ENCODE results near the gene DPM2.

Gene DPM2

GRCh38 chr9:127937388-127938297 is at the start of gene DPM2:
DPM2 (minus strand) TSS chr9:127937854; CDS start chr9:127937820, 34 bp downstream.
- H2AFZ ChIP-seq (ENCODE audit: low read depth, low read length) = 0 out of 2 replicates have a peak within 1 kb of the TSS, but pooled peaks have one; percentile 65
- no peaks in the 10 kb centered on the region for H3K27me3 ChIP-seq (ENCODE audit: low read depth, low read length)
- peak within 1 kb of the TSS; percentile 93 for H3K4me2 ChIP-seq (ENCODE audit: low read length)
- peaks cover 3% of the 10 kb centered on the region for H4K20me1 ChIP-seq (ENCODE audit: insufficient read depth, low read length)
- H3K36me3 ChIP-seq (replicated peaks; ENCODE audit: low read depth, low read length) = peaks cover 8% of the 10 kb centered on the region
- peak within 1 kb of the TSS; percentile 90 for H3K4me3 ChIP-seq (ENCODE audit: low read length)
- H3K4me1 ChIP-seq (ENCODE audit: low read length) = peaks cover 21% of the 10 kb centered on the region
- peak within 1 kb of the TSS; percentile 74 for H3K9ac ChIP-seq (ENCODE audit: low read length)
- peak within 1 kb of the TSS; percentile 39 for H3K27ac ChIP-seq (ENCODE audit: low read length)
- TF ChIP-seq CTCF (IDR thresholded peaks at IDR 0.05; ENCODE audit: low read depth, low read length) (no peak), EZH2phosphoT487 (IDR thresholded peaks at IDR 0.05; ENCODE audit: low read depth) (no peak)
- peaks cover 20% of the 10 kb centered on the region for H3K79me2 ChIP-seq (ENCODE audit: low read length)
- no peaks in the 10 kb centered on the region for H3K9me3 ChIP-seq (ENCODE audit: insufficient read depth, low read length)

GRCh38 chr9:127987103-127987614 is 49.5 kb upstream of the DPM2 start:
- no peaks in the 10 kb centered on the region for H3K79me2 ChIP-seq (ENCODE audit: low read length)
- no peak overlapping the region for H3K4me2 ChIP-seq (ENCODE audit: low read length)
- no peak overlapping the region for H3K4me3 ChIP-seq (ENCODE audit: low read length)
- H3K9ac ChIP-seq (ENCODE audit: low read length) = no peak overlapping the region
- no peak for TF ChIP-seq EZH2phosphoT487 (IDR thresholded peaks at IDR 0.05; ENCODE audit: low read depth)
- no peak for TF ChIP-seq CTCF (IDR thresholded peaks at IDR 0.05; ENCODE audit: low read depth, low read length)
- H2AFZ ChIP-seq (ENCODE audit: low read depth, low read length) = no peak overlapping the region
- H3K27me3 ChIP-seq (ENCODE audit: low read depth, low read length) = no peaks in the 10 kb centered on the region
- H3K27ac ChIP-seq (ENCODE audit: low read length) = no peak overlapping the region
- H4K20me1 ChIP-seq (ENCODE audit: insufficient read depth, low read length) = no peaks in the 10 kb centered on the region
- no peaks in the 10 kb centered on the region; the same call in 1 of the 2 replicates for H3K9me3 ChIP-seq (ENCODE audit: insufficient read depth, low read length)
- peaks cover 25% of the 10 kb centered on the region for H3K4me1 ChIP-seq (ENCODE audit: low read length)
- H3K36me3 ChIP-seq (replicated peaks; ENCODE audit: low read depth, low read length) = no peaks in the 10 kb centered on the region

GRCh38 chr9:127985011-127985410 is 47.4 kb upstream of the DPM2 start:
- no peaks in the 10 kb centered on the region for H3K79me2 ChIP-seq (ENCODE audit: low read length)
- no peaks in the 10 kb centered on the region for H4K20me1 ChIP-seq (ENCODE audit: insufficient read depth, low read length)
- no peak overlapping the region for H3K4me3 ChIP-seq (ENCODE audit: low read length)
- peaks cover 19% of the 10 kb centered on the region for H3K4me1 ChIP-seq (ENCODE audit: low read length)
- no peaks in the 10 kb centered on the region; the same call in 1 of the 2 replicates for H3K9me3 ChIP-seq (ENCODE audit: insufficient read depth, low read length)
- TF ChIP-seq EZH2phosphoT487 (IDR thresholded peaks at IDR 0.05; ENCODE audit: low read depth) (no peak), CTCF (IDR thresholded peaks at IDR 0.05; ENCODE audit: low read depth, low read length) (no peak)
- no peak overlapping the region for H3K27ac ChIP-seq (ENCODE audit: low read length)
- no peaks in the 10 kb centered on the region for H3K27me3 ChIP-seq (ENCODE audit: low read depth, low read length)
- H2AFZ ChIP-seq (ENCODE audit: low read depth, low read length) = no peak overlapping the region
- no peak overlapping the region for H3K9ac ChIP-seq (ENCODE audit: low read length)
- H3K36me3 ChIP-seq (replicated peaks; ENCODE audit: low read depth, low read length) = no peaks in the 10 kb centered on the region
- H3K4me2 ChIP-seq (ENCODE audit: low read length) = no peak overlapping the region

- peak overlapping the region; percentile 40 for H3K4me2 ChIP-seq (ENCODE audit: low read length)
- peaks cover 10% of the 10 kb centered on the region; the same call in 1 of the 2 replicates for H3K79me2 ChIP-seq (ENCODE audit: low read length)
- H3K9ac ChIP-seq (ENCODE audit: low read length) = no peak overlapping the region
- no peaks in the 10 kb centered on the region for H3K27me3 ChIP-seq (ENCODE audit: low read depth, low read length)
- H4K20me1 ChIP-seq (ENCODE audit: insufficient read depth, low read length) = no peaks in the 10 kb centered on the region
- no peaks in the 10 kb centered on the region; the same call in 1 of the 2 replicates for H3K9me3 ChIP-seq (ENCODE audit: insufficient read depth, low read length)
- no peak overlapping the region for H3K4me3 ChIP-seq (ENCODE audit: low read length)
- no peak overlapping the region for H2AFZ ChIP-seq (ENCODE audit: low read depth, low read length)
- H3K27ac ChIP-seq (ENCODE audit: low read length) = peak overlapping the region; percentile 30; the same call in 1 of the 2 replicates
- H3K4me1 ChIP-seq (ENCODE audit: low read length) = peaks cover 28% of the 10 kb centered on the region
- no peaks in the 10 kb centered on the region for H3K36me3 ChIP-seq (replicated peaks; ENCODE audit: low read depth, low read length)
- TF ChIP-seq CTCF (IDR thresholded peaks at IDR 0.05; ENCODE audit: low read depth, low read length) (no peak), EZH2phosphoT487 (IDR thresholded peaks at IDR 0.05; ENCODE audit: low read depth) (no peak)
These were observed 46.2 kb upstream of the DPM2 start for GRCh38 chr9:127983847-127984289.

Data from OCI-LY3 (cell line).